Lower leg skin (tissue), 3 donors: ENCODE results near the gene UBTF.

Experiments used
- POLR2A ChIP-seq, 2 donors: fragments of 450-650 bp; IDR thresholded peaks; one replicate each; pipeline ENCODE4 v1.6.1; 2016 to 2017; ENCODE audit warnings: antibody characterized with exemption in 2 of 2, mild to moderate bottlenecking in 1 of 2, moderate library complexity in 1 of 2
- TF ChIP-seq, protein P1 (sequence below), 3 donors: fragments of 450-650 bp; IDR thresholded peaks; one replicate each; pipeline ENCODE4 v1.5.1; 2016; ENCODE audit warnings: antibody characterized with exemption in 3 of 3, mild to moderate bottlenecking in 3 of 3, moderate library complexity in 2 of 3

DNA sequence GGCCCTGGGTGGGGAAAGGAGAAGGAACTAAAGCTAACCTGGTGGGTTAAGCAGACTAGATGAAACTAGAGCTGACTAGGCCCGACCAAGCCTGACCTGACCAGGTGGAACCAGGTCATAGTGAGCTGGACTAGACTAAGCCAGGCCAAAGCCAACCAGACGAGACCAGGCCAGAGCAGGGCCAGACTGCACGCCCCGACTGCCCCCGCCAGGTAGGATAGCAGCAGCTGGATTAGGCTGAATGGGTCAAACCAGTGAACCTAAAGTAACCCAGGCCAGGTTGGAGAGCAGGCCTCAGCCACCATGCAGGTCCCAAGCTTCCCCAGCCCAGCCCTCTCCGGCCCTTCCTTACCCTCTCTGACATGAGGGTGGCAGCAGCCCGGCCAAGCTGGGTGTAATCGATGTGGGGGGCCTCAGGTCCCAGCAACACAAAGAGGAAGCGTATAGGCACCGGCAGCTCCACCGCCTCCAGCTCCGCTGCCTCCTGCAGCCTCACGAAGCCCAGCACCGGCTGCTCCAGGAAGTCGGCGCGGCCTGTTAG lies 39.4 kb upstream of the UBTF start:
- no peak for TF ChIP-seq POLR2A (IDR thresholded peaks at IDR 0.05)
- TF ChIP-seq, protein P1, sequence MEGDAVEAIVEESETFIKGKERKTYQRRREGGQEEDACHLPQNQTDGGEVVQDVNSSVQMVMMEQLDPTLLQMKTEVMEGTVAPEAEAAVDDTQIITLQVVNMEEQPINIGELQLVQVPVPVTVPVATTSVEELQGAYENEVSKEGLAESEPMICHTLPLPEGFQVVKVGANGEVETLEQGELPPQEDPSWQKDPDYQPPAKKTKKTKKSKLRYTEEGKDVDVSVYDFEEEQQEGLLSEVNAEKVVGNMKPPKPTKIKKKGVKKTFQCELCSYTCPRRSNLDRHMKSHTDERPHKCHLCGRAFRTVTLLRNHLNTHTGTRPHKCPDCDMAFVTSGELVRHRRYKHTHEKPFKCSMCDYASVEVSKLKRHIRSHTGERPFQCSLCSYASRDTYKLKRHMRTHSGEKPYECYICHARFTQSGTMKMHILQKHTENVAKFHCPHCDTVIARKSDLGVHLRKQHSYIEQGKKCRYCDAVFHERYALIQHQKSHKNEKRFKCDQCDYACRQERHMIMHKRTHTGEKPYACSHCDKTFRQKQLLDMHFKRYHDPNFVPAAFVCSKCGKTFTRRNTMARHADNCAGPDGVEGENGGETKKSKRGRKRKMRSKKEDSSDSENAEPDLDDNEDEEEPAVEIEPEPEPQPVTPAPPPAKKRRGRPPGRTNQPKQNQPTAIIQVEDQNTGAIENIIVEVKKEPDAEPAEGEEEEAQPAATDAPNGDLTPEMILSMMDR (IDR thresholded peaks at IDR 0.05): no peak
